GM12892 (cell line): Measurements from ENCODE around the gene ZEB2.

Experiments
- POLR2A ChIP-seq: IDR thresholded peaks from 2 replicates; pipeline ENCODE4 v1.6.1; 2011; ENCODE audit warnings: low read depth, low read length, control low read depth
- POLR2AphosphoS5 ChIP-seq: IDR thresholded peaks from 2 replicates; pipeline ENCODE4 v1.6.1; 2011; ENCODE audit warnings: low read depth, low read length, control low read depth
- TAF1 ChIP-seq: IDR thresholded peaks from 2 replicates; pipeline ENCODE4 v1.6.1; 2011; ENCODE audit warnings: low read depth, mild to moderate bottlenecking, control low read depth, low read length, borderline replicate concordance

DNA sequence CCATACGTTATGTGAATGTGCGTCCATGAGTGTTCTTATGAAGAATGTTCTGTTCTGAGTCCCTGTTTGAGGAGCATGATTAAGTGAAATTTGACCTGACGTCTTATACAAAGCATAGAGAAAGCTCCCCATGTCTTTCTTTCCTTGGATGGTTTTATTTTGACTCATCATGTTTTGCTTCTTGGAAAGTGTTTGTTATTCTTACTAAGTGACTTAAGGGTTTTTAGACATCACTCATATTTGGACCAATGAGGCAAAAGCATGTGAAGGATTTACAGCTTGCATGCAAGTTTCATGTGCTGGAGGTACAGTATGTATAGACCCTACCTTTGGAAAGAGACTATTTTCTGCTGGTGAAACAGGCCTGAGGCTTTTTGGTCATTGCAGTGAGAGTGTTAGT lies 33.5 kb upstream of the ZEB2 start:
- TF ChIP-seq POLR2AphosphoS5 (no peak), POLR2A (no peak), TAF1 (no peak)
